GM12891 (cell line): ENCODE data around the gene PANK4.

Experiments
- DNase-seq: peaks from one replicate; pipeline ENCODE4 v3.0.0; 2011; ENCODE audit warnings: low spot score; ENCODE audit not compliant: insufficient read length
- FAIRE-seq: peaks from 2 replicates; lab custom pipeline; 2011; peaks lifted over from hg19 to GRCh38; lab: Jason Lieb, UNC
- PAX5 ChIP-seq: IDR thresholded peaks from 2 replicates; pipeline ENCODE4 v1.6.1; 2011; ENCODE audit warnings: low read length, moderate library complexity, mild to moderate bottlenecking; ENCODE audit not compliant: insufficient read depth, severe bottlenecking
- POLR2A ChIP-seq: IDR thresholded peaks from 2 replicates; pipeline ENCODE4 v1.6.1; 2011; ENCODE audit warnings: low read depth, low read length, control low read depth
- POLR2AphosphoS5 ChIP-seq: IDR thresholded peaks from 2 replicates; pipeline ENCODE4 v1.6.1; 2011; ENCODE audit warnings: low read depth, low read length, control low read depth
- POU2F2 ChIP-seq: IDR thresholded peaks from 2 replicates; pipeline ENCODE4 v1.6.1; 2011; ENCODE audit warnings: low read depth, mild to moderate bottlenecking, control low read depth, low read length, moderate library complexity
- SPI1 ChIP-seq: IDR thresholded peaks from 2 replicates; pipeline ENCODE4 v1.6.1; 2011; ENCODE audit warnings: low read depth, low read length, control low read depth
- TAF1 ChIP-seq: IDR thresholded peaks from 2 replicates; pipeline ENCODE4 v1.6.1; 2011; ENCODE audit warnings: low read depth, low read length, control low read depth

PANK4 gene

DNA sequence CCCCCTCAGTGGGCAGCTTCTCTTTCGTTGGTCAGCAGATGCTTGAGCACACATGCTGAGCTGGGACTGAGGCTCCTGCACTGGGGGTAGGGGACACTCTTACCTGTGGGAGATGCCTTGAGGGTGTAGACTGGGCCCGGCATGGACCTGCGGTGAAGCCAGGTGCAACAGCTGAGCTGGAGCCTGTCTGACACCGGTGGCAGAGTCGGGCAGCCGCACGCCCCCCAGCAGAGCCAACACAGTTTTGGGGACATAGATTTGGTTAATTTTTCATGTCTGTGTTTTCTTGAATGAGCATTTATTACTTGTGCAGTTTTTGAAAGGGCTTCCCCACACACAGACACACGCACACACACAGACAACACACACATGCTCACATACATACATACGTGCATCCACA is 9.6 kb upstream of the PANK4 start:
- no peak for DNase-seq
- no peak for TF ChIP-seq POLR2A
- no peak for TF ChIP-seq SPI1
- TF ChIP-seq POLR2AphosphoS5: no peak
- no peak for TF ChIP-seq POU2F2
- TF ChIP-seq PAX5: no peak
- no peak for TF ChIP-seq TAF1
- no peak for FAIRE-seq

- DNase-seq: no peak
- no peak for FAIRE-seq
- no peak for TF ChIP-seq TAF1
- no peak for TF ChIP-seq PAX5
- no peak for TF ChIP-seq SPI1
- no peak for TF ChIP-seq POLR2AphosphoS5
- TF ChIP-seq POU2F2: no peak
- TF ChIP-seq POLR2A: no peak
These were observed 9.1 kb upstream of the PANK4 start for GRCh38 chr1:2535455-2535854.

DNA sequence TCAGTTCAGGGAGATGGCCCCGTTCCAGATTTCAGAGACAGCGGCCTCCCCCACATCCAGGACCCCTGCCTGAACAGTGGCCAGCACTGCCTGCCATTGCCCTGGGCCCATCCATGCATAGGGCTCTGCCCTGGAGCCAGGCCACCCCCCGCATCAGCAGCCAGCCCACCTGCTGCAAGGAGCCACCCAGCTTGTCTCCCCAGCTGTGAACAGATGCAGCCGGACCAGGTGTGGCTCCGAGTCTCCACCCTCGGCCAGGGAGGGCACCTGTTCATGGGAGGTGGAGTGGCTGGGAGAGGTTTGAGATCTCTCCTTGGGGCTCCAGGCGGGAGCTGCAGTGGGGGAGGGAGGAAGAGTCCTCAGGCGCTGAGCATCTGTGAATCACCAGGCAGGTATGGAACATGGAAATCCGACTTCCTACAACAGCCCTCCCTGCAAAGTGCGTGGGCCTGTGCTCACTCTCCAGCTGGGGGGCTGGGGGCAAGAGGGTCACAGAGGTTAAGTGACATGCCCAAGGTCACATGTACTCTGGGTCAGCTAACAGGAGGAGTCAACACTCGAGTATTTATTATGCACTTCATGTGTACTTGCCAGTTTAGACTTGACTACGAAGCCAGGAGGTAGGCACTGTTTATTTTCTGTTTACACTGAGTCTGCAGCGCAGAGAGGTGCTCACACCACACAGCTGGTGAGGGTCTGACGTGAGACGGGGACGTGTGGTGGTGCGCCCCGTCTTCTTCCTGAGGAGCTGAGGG is 8.5 kb upstream of the PANK4 start:
- no peak for FAIRE-seq
- TF ChIP-seq SPI1 (no peak), PAX5 (no peak), POU2F2 (no peak), POLR2A (no peak), TAF1 (no peak), POLR2AphosphoS5 (no peak)
- DNase-seq: no peak

DNA sequence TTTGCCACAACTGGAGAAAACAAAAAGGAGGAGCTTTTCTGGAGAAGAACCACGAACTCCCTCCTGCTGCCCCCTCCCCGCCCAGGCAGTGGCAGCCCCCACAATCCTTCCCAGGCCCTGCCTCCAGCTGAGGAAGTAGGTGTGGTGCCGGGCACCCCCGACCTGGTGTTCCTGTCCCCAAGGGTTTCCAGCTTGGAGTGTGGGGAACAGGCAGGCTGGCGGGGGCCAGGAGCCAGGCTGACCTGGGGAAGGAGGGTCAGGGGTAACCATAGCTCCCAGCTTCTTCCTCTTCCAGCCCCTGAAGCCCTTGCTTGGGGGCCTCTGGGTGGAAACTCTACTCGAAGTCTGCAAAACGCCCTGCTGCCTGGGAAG is 7.9 kb upstream of the PANK4 start:
- TF ChIP-seq PAX5 (no peak), POU2F2 (no peak), SPI1 (no peak), POLR2AphosphoS5 (no peak), POLR2A (no peak), TAF1 (no peak)
- no peak for FAIRE-seq
- no peak for DNase-seq

- DNase-seq (no peak), FAIRE-seq (no peak)
- TF ChIP-seq POLR2A (no peak), TAF1 (no peak), POU2F2 (no peak), POLR2AphosphoS5 (no peak), SPI1 (no peak), PAX5 (no peak)
These were observed 7.0 kb upstream of the PANK4 start for GRCh38 chr1:2533365-2533764.

DNA sequence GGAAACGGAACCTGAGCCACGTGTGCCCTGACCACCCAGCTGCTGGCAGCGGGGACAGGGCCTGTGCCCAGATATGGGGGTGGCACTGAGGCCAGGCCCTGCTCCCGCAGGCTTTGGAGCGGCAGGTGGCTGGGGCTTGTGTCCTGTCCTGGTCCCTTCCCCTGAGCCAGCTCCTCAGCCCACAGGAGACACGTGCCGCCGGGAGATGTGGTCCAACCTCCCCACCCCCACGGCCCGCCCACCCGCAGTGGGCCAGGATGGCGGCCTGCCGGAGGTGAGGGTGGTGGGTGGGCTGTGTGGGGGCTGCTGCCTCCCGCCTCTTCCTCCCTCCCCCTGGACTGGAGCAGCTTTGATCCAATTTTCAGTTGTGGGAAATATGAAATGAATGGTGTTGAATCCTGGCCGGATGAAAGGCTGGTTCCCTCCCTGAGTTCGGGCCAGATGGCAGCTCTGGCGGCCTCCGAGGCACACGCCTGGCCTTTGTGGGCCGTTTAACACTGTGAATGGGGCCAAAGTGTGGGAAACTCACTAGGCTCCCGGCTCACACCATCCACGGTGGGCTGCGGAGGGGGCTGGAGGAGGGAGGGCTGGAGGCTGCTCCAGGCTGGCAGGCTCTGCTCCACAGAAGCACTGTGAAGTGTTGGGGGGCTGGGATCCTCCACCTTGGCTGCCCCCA is 6.2 kb upstream of the PANK4 start:
- no peak for TF ChIP-seq SPI1
- no peak for TF ChIP-seq POLR2A
- TF ChIP-seq POLR2AphosphoS5: no peak
- no peak for TF ChIP-seq POU2F2
- TF ChIP-seq TAF1: no peak
- TF ChIP-seq PAX5: no peak
- no peak for DNase-seq
- FAIRE-seq: no peak

GRCh38 chr1:2530513-2531361 is 4.3 kb upstream of the PANK4 start:
- no peak for FAIRE-seq
- no peak for TF ChIP-seq POLR2AphosphoS5
- TF ChIP-seq POLR2A: no peak
- no peak for TF ChIP-seq POU2F2
- TF ChIP-seq TAF1: no peak
- TF ChIP-seq SPI1: no peak
- no peak for TF ChIP-seq PAX5
- no peak for DNase-seq

DNA sequence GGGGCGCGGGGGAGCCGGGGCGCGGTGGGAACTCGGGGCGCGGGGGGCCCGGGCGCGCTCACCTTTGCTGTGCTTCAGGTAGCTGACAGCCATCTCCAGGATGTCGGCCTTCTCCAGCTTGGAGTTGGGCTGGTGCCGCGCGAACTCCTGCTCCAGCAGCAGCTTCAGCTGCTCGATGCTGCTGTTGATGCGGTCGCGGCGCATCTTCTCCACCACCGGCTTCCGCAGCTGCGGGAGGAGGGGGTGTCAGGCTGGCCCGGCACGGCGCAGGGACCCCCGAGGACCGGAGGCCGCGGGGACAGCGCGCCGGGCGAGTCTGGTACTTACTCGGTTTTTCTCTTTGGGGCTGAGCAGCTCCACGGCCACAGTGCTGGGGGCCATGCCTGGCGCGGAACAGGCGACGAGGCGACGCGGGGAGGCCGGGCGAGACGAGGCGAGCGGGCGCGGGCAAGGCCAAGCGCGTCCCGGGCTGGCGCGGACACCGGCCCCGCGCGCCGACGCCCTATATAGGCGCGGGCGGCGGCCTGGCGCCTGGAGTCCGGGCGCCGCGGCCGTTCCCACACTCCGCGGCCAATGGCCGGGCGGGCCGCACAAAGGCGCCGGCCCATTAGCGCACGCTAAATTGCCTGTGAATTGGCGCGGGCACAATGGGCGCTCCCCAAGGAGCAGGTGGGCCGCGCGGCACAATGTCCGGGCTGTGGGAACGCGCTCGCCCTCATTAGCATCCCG is 3.6 kb upstream of the PANK4 start, which contains the start of gene HES5:
HES5 (minus strand) TSS at position 480 of the 729 bp plus-strand sequence; CDS start at position 381, 99 bp downstream.
- TF ChIP-seq POU2F2: no peak
- TF ChIP-seq TAF1: no peak
- no peak for TF ChIP-seq SPI1
- no peak for TF ChIP-seq POLR2A
- TF ChIP-seq PAX5: no peak
- no peak for TF ChIP-seq POLR2AphosphoS5
- FAIRE-seq (no peak), DNase-seq (no peak)
